Caco-2 (cell line): Measurements from ENCODE around the gene TUBB3. TPM values are rescaled to one million over a fixed set of nuclear protein-coding genes. Genes with fewer than 3 reads are reported as not detected.
A peak's percentile ranks its signal among the peaks of the same experiment; 100 is the strongest.

ENCODE experiments used
- BruUV-seq: library from RNA; stranded (reverse); fragments of 400-500 nt; replicated peaks from 2 replicates; lab custom pipeline; 2021; lab: Mats Ljungman, UMichigan
- CTCF ChIA-PET: fragments of 300-600 bp; sonication (Branson Sonifier 250); formaldehyde crosslinking; loops from one replicate; lab custom pipeline; 2022; ENCODE audit warnings: antibody characterized with exemption; lab: Charles Lee
- POLR2A ChIA-PET: fragments of 300-600 bp; sonication (Branson Sonifier 250); formaldehyde crosslinking; loops from one replicate; lab custom pipeline; 2022; ENCODE audit warnings: antibody characterized with exemption; lab: Charles Lee
- DNase-seq, 2 experiments: peaks; one replicate each; pipeline versions ENCODE4 v3.0.0 to v3.0.0-alpha.2; 2020 to 2022
- H3K27me3 ChIP-seq: replicated peaks from 2 replicates; pipeline ENCODE4 v1.6.0; 2011; ENCODE audit warnings: low read length; ENCODE audit not compliant: control insufficient read depth, insufficient read depth
- H3K36me3 ChIP-seq: 2 replicates; pipeline ENCODE4 v1.5.1; 2011; ENCODE audit warnings: low read length; ENCODE audit not compliant: control insufficient read depth, insufficient read depth
- H3K4me1 ChIP-seq: fragments of 250-450 bp; sonication (Bioruptor Pico); 2 replicates; pipeline ENCODE4 v1.5.1; 2020; ENCODE audit warnings: mild to moderate bottlenecking
- H3K4me3 ChIP-seq: 2 replicates; pipeline ENCODE4 v1.5.1; 2011; ENCODE audit warnings: low read depth, mild to moderate bottlenecking, control low read depth, low read length
- H3K9me3 ChIP-seq: fragments of 250-450 bp; sonication (Bioruptor Pico); 2 replicates; pipeline ENCODE4 v1.5.1; 2020; ENCODE audit warnings: mild to moderate bottlenecking, moderate library complexity
- H3K27ac Mint-ChIP-seq: one replicate; pipeline ENCODE4 v1.8.0; 2022; ENCODE audit warnings: mixed read lengths; ENCODE audit not compliant: unreplicated experiment
- H3K27me3 Mint-ChIP-seq: one replicate; pipeline ENCODE4 v1.8.0; 2022; ENCODE audit warnings: mixed read lengths; ENCODE audit not compliant: insufficient read depth, unreplicated experiment
- H3K36me3 Mint-ChIP-seq: one replicate; pipeline ENCODE4 v1.8.0; 2022; ENCODE audit warnings: mild to moderate bottlenecking, mixed read lengths; ENCODE audit not compliant: insufficient read depth, unreplicated experiment
- H3K4me1 Mint-ChIP-seq: one replicate; pipeline ENCODE4 v1.8.0; 2022; ENCODE audit warnings: low read depth, mixed read lengths; ENCODE audit not compliant: unreplicated experiment
- H3K4me3 Mint-ChIP-seq: one replicate; pipeline ENCODE4 v1.8.0; 2022; ENCODE audit warnings: mild to moderate bottlenecking, moderate library complexity, mixed read lengths; ENCODE audit not compliant: unreplicated experiment
- H3K9me3 Mint-ChIP-seq: one replicate; pipeline ENCODE4 v1.8.0; 2022; ENCODE audit warnings: mixed read lengths; ENCODE audit not compliant: unreplicated experiment
- intact Hi-C: fragments of 100-400 bp; cut with micrococcal nuclease; formaldehyde crosslinking; loops from one replicate; pipeline ENCODE4 v1.10.0; 2022; ENCODE audit not compliant: unreplicated experiment
- total RNA-seq: library from RNA; stranded (reverse); gene quantifications from 2 replicates; pipeline ENCODE4 v1.2.3, GENCODE V29; 2022
- TF ChIP-seq, protein P1 (sequence below), 2 experiments: fragments of 200-600 bp in 1 of 2; IDR thresholded peaks; 1 replicate in 1 of 2; 2 replicates in 1 of 2; pipeline versions ENCODE4 v1.5.1 to v1.8.0; 2011 to 2022; ENCODE audit warnings: antibody characterized with exemption in 1 of 2, control low read depth in 1 of 2, inconsistent platforms in 1 of 2, low read depth in 1 of 2, low read length in 1 of 2, mild to moderate bottlenecking in 1 of 2, moderate library complexity in 1 of 2; ENCODE audit not compliant: insufficient read depth in 1 of 2, severe bottlenecking in 1 of 2, unreplicated experiment in 1 of 2

Gene TUBB3
- total RNA-seq, 1 experiment from 2014 or later: 31.3 TPM

DNA sequence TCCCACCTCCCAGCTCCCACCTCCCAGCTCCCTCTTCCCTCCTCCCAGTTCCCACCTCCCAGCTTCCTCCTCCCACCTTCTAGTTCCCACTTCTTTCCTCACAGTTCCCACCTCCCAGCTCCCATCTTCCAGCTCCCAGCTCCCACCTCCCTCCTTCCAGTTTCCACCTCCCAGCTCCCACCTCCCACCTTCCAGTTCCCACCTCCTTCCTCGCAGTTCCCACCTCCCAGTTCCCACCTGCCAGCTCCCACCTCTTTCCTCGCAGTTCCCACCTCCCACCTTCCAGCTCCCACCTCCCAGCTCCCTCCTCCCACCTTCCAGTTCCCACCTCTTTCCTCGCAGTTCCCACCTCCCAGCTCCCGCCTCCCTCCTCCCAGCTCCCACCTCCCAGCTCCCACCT, 14.9 kb upstream of the TUBB3 start:
- Histone ChIP-seq H3K4me1 (peaks cover 21% of the 10 kb centered on the region), H3K27me3 (no peaks in the 10 kb centered on the region), H3K4me3 (no peak overlapping the region), H3K36me3 (peaks cover 16% of the 10 kb centered on the region), H3K9me3 (no peaks in the 10 kb centered on the region)
- peaks cover 90% of the 10 kb centered on the region for H3K36me3 Mint-ChIP-seq
- H3K27ac Mint-ChIP-seq: no peak overlapping the region
- ChIA-PET CTCF (interaction anchor here (0.6 kb wide), 1 partner anchor 188 kb away, joined by 7 read pairs; the partner anchor contains the start of gene VPS9D1), POLR2A (interaction anchor here (0.6 to 1.0 kb wide), 2 partner anchors 14 to 35 kb away, joined by 3 to 7 read pairs; partner anchors contain the start of gene TCF25)
- no peak overlapping the region for H3K4me3 Mint-ChIP-seq
- intact Hi-C loops: no loop called here
- no peaks in the 10 kb centered on the region for H3K9me3 Mint-ChIP-seq
- TF ChIP-seq, protein P1, sequence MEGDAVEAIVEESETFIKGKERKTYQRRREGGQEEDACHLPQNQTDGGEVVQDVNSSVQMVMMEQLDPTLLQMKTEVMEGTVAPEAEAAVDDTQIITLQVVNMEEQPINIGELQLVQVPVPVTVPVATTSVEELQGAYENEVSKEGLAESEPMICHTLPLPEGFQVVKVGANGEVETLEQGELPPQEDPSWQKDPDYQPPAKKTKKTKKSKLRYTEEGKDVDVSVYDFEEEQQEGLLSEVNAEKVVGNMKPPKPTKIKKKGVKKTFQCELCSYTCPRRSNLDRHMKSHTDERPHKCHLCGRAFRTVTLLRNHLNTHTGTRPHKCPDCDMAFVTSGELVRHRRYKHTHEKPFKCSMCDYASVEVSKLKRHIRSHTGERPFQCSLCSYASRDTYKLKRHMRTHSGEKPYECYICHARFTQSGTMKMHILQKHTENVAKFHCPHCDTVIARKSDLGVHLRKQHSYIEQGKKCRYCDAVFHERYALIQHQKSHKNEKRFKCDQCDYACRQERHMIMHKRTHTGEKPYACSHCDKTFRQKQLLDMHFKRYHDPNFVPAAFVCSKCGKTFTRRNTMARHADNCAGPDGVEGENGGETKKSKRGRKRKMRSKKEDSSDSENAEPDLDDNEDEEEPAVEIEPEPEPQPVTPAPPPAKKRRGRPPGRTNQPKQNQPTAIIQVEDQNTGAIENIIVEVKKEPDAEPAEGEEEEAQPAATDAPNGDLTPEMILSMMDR (IDR thresholded peaks at IDR 0.05; ENCODE audit: insufficient read depth in 1 of 2, low read depth in 1 of 2, low read length in 1 of 2, severe bottlenecking in 1 of 2, unreplicated experiment in 1 of 2): no peak
- no TSS peak for BruUV-seq
- DNase-seq: no peak
- no peaks in the 10 kb centered on the region for H3K27me3 Mint-ChIP-seq
- H3K4me1 Mint-ChIP-seq: no peaks in the 10 kb centered on the region

DNA sequence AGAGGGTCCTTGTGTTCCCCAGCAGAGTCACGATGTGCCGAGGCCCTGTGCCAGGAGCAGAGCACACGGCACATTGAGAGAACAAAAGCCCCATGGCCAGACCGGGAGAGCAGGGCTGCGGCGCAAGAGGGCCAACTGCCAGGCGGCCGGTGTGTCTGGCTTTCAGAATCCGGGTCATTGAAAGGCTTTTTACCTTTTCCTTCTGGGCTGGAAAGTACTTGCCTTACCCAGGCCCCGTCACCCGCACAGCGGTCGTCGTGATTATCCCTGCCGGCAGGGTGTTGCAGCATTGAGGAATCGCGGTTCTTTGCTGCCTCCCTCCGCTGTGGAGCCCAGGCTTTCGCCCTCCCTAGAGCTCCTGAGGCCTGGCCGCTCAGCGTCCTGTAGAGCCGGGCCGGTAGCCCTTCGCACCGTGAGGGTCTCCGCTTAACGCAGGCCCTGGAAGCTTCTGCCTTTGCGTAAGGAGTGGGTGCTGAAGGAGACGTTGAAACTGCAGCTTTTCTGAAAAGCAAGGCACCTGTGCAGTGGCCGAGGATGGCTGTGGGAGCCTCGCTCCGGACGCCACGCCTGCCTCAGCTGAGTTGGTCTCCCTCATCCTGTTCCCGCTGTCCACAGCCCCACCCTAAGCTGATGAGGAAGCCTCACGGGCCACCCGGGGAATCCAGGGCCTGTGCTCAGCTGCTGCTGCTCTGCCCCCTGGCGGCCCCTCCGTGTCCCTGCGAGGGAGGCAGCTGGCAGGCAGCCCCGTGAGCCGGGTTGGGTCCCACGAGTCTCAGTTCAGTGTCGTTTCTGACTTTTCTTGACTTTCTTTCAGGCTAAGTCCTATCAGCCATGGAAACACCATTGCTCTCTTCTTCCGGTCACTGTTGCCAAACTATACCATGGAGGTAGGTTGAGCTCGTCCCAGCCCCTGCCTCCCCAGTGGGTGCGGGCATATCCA, 13.1 kb upstream of the TUBB3 start:
- H3K36me3 ChIP-seq: peaks cover 15% of the 10 kb centered on the region
- peak; percentile 69 to 80 for DNase-seq
- intact Hi-C loops: no loop called here
- no peak overlapping the region for H3K4me3 Mint-ChIP-seq
- ChIA-PET POLR2A (no interaction called here), CTCF (interaction anchor here (0.6 to 2.0 kb wide), 7 partner anchors 8 to 161 kb away, joined by 3 to 10 read pairs (median 4); partner anchors contain the start of genes MC1R and TCF25)
- no TSS peak for BruUV-seq
- H3K4me1 Mint-ChIP-seq: no peaks in the 10 kb centered on the region
- TF ChIP-seq, protein P1 (IDR thresholded peaks at IDR 0.05; ENCODE audit: insufficient read depth in 1 of 2, low read depth in 1 of 2, low read length in 1 of 2, severe bottlenecking in 1 of 2, unreplicated experiment in 1 of 2): peak; percentile 78 to 89
- peaks cover 5% of the 10 kb centered on the region; the same call in 1 of the 2 replicates for H3K4me1 ChIP-seq
- H3K9me3 ChIP-seq: no peaks in the 10 kb centered on the region
- no peaks in the 10 kb centered on the region for H3K27me3 Mint-ChIP-seq
- no peak overlapping the region for H3K4me3 ChIP-seq
- H3K27ac Mint-ChIP-seq: no peak overlapping the region
- H3K27me3 ChIP-seq: no peaks in the 10 kb centered on the region
- H3K9me3 Mint-ChIP-seq: no peaks in the 10 kb centered on the region
- H3K36me3 Mint-ChIP-seq: peaks cover 87% of the 10 kb centered on the region

DNA sequence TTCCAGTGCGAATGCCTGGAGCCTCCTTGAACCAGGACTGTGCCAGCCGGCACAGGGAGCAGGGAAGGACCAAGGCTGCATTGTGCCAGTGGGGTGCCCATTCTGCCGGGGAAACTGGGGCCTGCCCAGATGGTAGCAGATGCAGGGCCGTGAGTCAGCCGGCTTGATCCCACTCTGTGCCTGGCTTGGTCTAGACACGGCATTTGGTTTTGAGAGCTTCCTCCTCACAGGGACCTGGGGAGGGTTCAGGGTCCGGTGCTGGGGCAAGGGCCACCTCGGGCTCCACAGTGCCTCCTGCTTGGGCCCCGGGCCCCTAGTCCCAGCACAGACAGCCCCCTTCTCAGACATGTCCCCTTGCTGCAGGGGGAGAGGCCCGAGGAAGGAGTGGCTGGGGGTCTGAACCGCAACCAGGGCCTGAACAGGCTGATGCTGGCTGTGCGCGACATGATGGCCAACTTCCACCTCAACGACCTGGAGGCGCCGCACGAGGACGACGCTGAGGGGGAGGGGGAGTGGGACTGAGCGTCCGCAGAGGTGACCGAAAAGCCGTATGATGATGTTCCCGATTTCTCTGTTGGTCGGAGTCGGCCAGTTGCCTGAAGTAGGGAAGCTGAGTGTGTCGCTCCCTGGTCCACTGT, 12.3 kb upstream of the TUBB3 start:
- Histone ChIP-seq H3K4me3 (no peak overlapping the region), H3K27me3 (no peaks in the 10 kb centered on the region), H3K4me1 (no peaks in the 10 kb centered on the region), H3K36me3 (peaks cover 10% of the 10 kb centered on the region), H3K9me3 (no peaks in the 10 kb centered on the region)
- TF ChIP-seq, protein P1 (IDR thresholded peaks at IDR 0.05; ENCODE audit: insufficient read depth in 1 of 2, low read depth in 1 of 2, low read length in 1 of 2, severe bottlenecking in 1 of 2, unreplicated experiment in 1 of 2): no peak
- no peaks in the 10 kb centered on the region for H3K27me3 Mint-ChIP-seq
- H3K4me1 Mint-ChIP-seq: no peaks in the 10 kb centered on the region
- no peak overlapping the region for H3K4me3 Mint-ChIP-seq
- intact Hi-C loops: no loop called here
- ChIA-PET POLR2A (no interaction called here), CTCF (interaction anchor here (0.6 to 2.0 kb wide), 6 partner anchors 8 to 161 kb away, joined by 3 to 10 read pairs (median 4); partner anchors contain the start of gene MC1R)
- BruUV-seq: no TSS peak
- H3K27ac Mint-ChIP-seq: no peak overlapping the region
- H3K9me3 Mint-ChIP-seq: no peaks in the 10 kb centered on the region
- peaks cover 87% of the 10 kb centered on the region for H3K36me3 Mint-ChIP-seq
- no peak for DNase-seq
